ENCODE measurements around the gene CALML3. TPM values are rescaled to one million over a fixed set of nuclear protein-coding genes. Genes with fewer than 3 reads are reported as not detected.
A peak's percentile ranks its signal among the peaks of the same experiment; 100 is the strongest.

The CALML3 gene
- total and polyA plus RNA-seq, 2 of the 13 experiments (the other 11 are each of a cell fraction or from before 2014, with no cell fraction given), result not detected

DNA sequence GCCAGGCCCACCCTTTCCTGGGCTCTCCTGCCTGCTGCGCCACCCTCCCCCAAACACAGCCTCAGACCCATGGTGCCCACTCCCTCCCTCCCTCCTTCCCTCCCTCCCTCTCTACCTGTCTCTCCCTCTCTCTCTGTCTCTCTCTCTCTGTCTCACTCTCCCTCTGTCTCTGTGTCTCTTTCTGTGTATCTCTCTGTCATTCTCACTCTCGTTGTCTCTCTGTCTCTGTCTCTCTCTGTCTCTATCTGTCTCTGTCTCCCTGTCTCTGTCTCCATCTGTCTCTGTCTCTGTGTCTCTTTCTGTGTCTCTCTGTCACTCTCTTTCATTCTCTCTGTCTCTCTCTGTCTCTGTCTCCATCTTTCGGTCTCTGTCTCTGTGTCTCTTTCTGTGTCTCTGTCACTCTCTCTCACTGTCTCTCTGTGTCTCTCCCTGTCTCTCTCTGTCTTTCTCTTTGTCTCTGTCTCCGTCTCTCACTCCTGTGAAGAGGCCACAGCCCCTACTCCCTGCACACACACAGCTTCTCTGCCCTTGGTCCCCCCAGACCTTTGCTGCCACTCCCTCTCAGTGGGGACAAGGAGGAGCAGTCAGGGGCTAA lies 51.5 kb downstream of the CALML3 start:
- DNase-seq (ENCODE audit: low spot score) (no peak), ATAC-seq (no peak), FAIRE-seq (no peak)
- TF ChIP-seq, protein P1, sequence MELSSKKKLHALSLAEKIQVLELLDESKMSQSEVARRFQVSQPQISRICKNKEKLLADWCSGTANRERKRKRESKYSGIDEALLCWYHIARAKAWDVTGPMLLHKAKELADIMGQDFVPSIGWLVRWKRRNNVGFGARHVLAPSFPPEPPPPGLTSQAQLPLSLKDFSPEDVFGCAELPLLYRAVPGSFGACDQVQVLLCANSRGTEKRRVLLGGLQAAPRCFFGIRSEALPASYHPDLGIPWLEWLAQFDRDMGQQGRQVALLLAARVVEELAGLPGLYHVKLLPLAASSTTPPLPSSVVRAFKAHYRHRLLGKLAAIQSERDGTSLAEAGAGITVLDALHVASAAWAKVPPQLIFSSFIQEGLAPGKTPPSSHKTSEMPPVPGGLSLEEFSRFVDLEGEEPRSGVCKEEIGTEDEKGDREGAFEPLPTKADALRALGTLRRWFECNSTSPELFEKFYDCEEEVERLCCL (CRISPR knock-in tag; IDR thresholded peaks at IDR 0.05; ENCODE audit: borderline replicate concordance), result no peak
- TF ChIP-seq HIC2 (CRISPR knock-in tag; IDR thresholded peaks at IDR 0.05; ENCODE audit: low read depth) (peak; percentile 29; the same call in 1 of the 2 replicates), JUNB (CRISPR knock-in tag; IDR thresholded peaks at IDR 0.05; ENCODE audit: borderline replicate concordance) (peak; percentile 16; the same call in 1 of the 2 replicates)
- ChIA-PET POLR2A (interaction anchor here (0.6 to 1.0 kb wide), 3 partner anchors 9 to 27 kb away, joined by 3 read pairs; no protein-coding TSS in a partner anchor), CTCF (ENCODE audit: low intra/inter-chr PET ratio, low total read pairs) (no interaction called here)
- H3K4me2 ChIP-seq (ENCODE audit: low read depth, low read length), result peak overlapping the region; percentile 47; the same call in 1 of the 2 replicates
- 77% methylated on average over 4 of the region's 4 CpGs for WGBS (ENCODE audit: low lambda C conversion rate)
- in situ Hi-C loops (cut with HindIII; ENCODE audit: extremely low pct_ligation_motif_present, low pct_unique_long_range_greater_than_20kb) (no loop called here), intact Hi-C loops (cut with micrococcal nuclease; ENCODE audit: unreplicated experiment) (no loop called here)
- H3K4me3 ChIP-seq (replicated peaks in 1 of 3; ENCODE audit: insufficient read depth in 1 of 3, low read depth in 2 of 3, low read length in 3 of 3), result no peak overlapping the region
- peak overlapping the region; percentile 52 for H2AFZ ChIP-seq (ENCODE audit: low read length)
- peaks cover 93% of the 10 kb centered on the region for H3K4me1 ChIP-seq (ENCODE audit: insufficient read depth, low read length)
- H4K20me1 ChIP-seq (ENCODE audit: insufficient read depth, low read length), result no peaks in the 10 kb centered on the region
- no peaks in the 10 kb centered on the region for H3K36me3 ChIP-seq (replicated peaks in 1 of 2; ENCODE audit: control insufficient read depth in 1 of 2, insufficient read depth in 2 of 2, low read length in 2 of 2)
- H3K27me3 ChIP-seq (ENCODE audit: control insufficient read depth in 1 of 2, insufficient read depth in 2 of 2, low read length in 2 of 2), result no peaks in the 10 kb centered on the region
- H3K27ac ChIP-seq (ENCODE audit: extremely low read length, insufficient read depth, low read length), result no peak overlapping the region
- H3K79me2 ChIP-seq (ENCODE audit: insufficient read depth, low read length), result no peaks in the 10 kb centered on the region
- BruUV-seq (replicated peaks), result no TSS peak
- peaks cover under 1% of the 10 kb centered on the region; the same call in 1 of the 2 replicates for H3K9me3 ChIP-seq (ENCODE audit: low read length)
- H3K9ac ChIP-seq (ENCODE audit: insufficient read depth, low read depth, low read length), result 0 out of 2 replicates have a peak overlapping the region, but pooled peaks have one; percentile 1

Other genes starting within 250 kb of the CALML3 start
- not detected in 2 replicates for gene UCN3, start 160.0 kb upstream of the CALML3 start, total RNA-seq (2016; rRNA removed; fragmentation: Illumina TruSeq; extraction: Trizol)
- gene UCN3, start 160.0 kb upstream of the CALML3 start, polyA plus RNA-seq (2011; rRNA removed), result not detected in 2 replicates
- gene TUBAL3, start 120.1 kb upstream of the CALML3 start, total RNA-seq (2016; rRNA removed; fragmentation: Illumina TruSeq; extraction: Trizol), result 0.07 TPM in 1 of 2 replicates, not detected in the other
- 0.26 and 0.48 TPM in 2 replicates for gene TUBAL3, start 120.1 kb upstream of the CALML3 start, polyA plus RNA-seq (2011; rRNA removed)
- gene NET1, start 112.4 kb upstream of the CALML3 start, total RNA-seq (2016; rRNA removed; fragmentation: Illumina TruSeq; extraction: Trizol), result 65.8 and 115 TPM in 2 replicates
- gene NET1, start 112.4 kb upstream of the CALML3 start, polyA plus RNA-seq (2011; rRNA removed), result 37.8 and 48.1 TPM in 2 replicates
- gene CALML5, start 25.4 kb upstream of the CALML3 start, total RNA-seq (2016; rRNA removed; fragmentation: Illumina TruSeq; extraction: Trizol), result not detected in 2 replicates
- gene CALML5, start 25.4 kb upstream of the CALML3 start, polyA plus RNA-seq (2011; rRNA removed), result not detected in 2 replicates
- 15.4 and 17.5 TPM in 2 replicates for gene ASB13, start 141.6 kb downstream of the CALML3 start, total RNA-seq (2016; rRNA removed; fragmentation: Illumina TruSeq; extraction: Trizol)
- 9.3 and 12.7 TPM in 2 replicates for gene ASB13, start 141.6 kb downstream of the CALML3 start, polyA plus RNA-seq (2011; rRNA removed)
- 55.3 and 58.9 TPM in 2 replicates for gene TASOR2, start 159.9 kb downstream of the CALML3 start, total RNA-seq (2016; rRNA removed; fragmentation: Illumina TruSeq; extraction: Trizol)
- gene TASOR2, start 159.9 kb downstream of the CALML3 start, polyA plus RNA-seq (2011; rRNA removed), result 22.8 and 24.2 TPM in 2 replicates

All from HepG2 (cell line).